HG03280 (cell line): ENCODE measurements around the gene GNGT2.
"Not testable (repeated sequence)": the region's sequence is repeated elsewhere in the genome, so short reads cannot be mapped to it uniquely, and the experiment has no call there.

ENCODE experiments used
- ATAC-seq: cut with Tn5 transposase; IDR thresholded peaks from one replicate; pipeline ENCODE4 v1.9.1; 2021; ENCODE audit warnings: mild to moderate bottlenecking, moderate library complexity; ENCODE audit not compliant: unreplicated experiment

The GNGT2 gene

DNA sequence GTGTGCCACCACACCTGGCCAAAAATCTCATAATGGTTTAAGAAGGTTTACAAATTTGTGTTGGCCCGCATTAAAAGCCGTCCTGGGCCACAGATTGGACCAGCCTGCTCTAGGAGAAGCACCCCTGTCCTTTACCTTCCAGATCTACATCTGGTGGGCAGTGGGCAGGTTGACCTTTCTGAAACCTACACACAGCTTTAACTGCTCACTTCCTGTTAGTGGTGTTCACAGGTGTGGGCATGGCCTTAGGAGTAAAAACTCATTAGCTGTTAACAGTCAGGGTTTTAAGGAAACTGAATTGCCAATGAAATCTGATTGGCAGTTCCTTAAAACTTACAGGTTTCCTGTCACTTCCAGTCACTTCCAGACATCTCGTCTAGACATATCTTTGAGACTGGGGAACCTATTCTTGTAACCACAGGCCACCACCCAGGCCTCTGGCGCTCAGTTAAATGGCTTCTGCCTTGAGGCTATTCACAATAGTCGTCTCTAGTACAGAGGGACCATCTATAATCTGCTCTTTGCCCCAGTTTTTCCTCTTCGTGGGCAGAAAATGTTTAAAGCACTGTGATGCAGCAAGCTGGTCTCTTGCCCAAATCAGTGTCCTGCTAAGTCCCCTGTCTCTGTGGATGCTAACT, 29.3 kb downstream of the GNGT2 start:
- no peak for ATAC-seq

DNA sequence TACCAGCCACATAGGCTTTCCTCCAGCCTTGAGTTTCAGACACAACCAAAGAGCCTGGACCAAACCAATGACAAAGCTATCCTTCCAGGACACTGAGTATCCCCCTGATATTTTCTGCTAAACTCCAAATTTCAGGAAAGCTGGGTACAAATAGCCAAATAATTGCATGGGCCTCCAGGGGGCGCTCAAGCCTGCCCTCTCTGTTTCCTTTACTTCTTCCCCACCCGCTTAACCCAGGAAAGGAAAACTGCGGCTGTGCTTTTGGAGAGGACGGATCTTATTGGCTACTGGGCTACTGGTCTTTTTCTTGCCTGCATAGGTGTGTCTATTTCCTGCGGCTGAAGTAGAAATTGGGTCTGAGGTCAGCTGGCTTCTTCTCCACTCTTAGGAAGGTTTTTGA, 30.1 kb downstream of the GNGT2 start:
- no peak for ATAC-seq

DNA sequence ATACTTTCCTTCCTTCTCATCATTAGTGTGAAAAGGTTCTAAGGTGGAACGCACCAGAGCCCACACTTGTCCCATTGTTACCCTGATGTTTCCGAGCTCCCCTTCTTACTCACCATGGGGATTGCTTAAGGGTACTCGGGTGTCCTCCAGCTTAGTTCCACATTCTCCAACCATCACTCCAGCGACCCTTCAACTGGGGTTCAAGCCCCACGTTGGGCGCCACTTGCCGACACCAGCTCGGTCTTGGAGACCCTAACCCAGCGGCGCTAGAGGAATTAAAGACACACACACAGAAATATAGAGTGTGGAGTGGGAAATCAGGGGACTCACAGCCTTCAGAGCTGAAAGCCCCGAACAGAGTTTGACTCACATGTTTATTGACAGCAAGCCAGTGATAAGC, 34.4 kb downstream of the GNGT2 start:
- ATAC-seq, result not testable (repeated sequence)

DNA sequence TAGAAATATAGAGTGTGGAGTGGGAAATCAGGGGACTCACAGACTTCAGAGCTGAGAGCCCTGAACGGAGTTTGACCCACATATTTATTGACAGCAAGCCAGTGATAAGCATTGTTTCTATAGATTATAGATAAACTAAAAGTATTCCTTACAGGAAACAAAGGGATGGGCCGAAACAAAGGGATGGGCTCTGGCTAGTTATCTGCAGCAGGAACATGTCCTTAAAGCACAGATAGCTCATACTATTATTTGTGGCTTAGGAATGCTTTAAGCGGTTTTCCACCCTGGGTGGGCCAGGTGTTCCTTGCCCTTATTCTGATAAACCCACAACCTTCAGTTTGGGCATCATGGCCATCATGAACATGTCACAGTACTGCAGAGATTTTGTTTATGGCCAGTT, 39.7 kb downstream of the GNGT2 start:
- not testable (repeated sequence) for ATAC-seq

DNA sequence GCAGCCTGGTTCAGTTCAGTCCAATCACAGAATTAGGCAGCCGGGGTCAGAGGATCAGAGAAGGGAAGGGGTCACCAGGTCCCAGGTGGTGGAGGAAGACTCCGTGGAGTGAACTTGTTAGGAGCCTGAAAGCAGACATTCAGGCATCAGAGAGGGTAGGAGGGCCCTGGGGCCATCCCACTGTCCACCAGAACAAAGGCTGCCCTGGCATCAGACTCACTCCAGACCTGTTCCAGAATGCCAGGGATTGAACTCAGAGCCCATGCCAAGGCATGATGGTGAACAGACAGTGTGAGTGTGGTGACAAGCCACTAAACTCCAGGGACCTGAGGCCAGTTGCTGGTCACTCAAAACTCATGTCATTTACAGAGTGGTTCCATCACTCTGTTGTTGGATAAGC, 40.2 kb downstream of the GNGT2 start:
- no peak for ATAC-seq

DNA sequence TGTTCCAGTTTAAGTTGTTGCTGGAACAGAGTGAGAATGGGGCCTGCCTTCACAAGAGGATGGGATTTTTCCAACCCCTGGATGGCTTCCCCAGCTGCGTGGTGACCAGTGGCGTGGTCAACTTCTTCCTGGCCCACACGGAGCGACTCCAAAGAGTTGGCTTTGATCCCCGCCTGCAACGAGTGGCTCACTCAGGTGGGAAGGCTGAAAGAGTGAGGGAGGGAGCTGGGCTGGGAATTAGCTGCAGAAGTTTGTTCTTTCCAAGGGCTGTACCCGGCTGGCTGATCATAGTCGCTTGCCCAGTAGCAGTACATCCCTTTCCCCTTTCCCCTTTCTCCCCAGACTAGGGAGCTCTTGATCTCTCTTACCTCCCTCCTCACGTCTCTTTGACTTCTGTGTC, 41.7 kb downstream of the GNGT2 start:
- ATAC-seq, result no peak

DNA sequence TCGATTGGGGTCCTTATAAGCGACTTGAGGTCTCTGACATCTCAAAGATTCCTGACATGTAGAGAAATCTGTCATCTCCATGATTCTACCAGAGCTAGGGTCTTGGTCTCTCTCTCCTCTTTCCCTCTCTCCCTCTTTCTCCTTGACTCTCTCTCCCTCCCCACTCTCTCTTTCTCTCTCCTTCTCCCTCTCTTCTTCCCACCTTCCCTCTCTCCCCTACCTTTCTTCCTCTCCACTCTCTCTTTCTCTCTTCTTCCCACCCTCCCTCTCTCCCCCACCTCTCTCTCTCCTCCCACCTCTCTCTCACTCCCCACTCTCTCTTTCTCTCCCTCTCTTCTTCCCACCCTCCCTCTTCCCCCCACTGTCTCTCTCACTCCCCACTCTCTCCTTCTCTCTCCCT, 45.2 kb downstream of the GNGT2 start:
- no peak for ATAC-seq

DNA sequence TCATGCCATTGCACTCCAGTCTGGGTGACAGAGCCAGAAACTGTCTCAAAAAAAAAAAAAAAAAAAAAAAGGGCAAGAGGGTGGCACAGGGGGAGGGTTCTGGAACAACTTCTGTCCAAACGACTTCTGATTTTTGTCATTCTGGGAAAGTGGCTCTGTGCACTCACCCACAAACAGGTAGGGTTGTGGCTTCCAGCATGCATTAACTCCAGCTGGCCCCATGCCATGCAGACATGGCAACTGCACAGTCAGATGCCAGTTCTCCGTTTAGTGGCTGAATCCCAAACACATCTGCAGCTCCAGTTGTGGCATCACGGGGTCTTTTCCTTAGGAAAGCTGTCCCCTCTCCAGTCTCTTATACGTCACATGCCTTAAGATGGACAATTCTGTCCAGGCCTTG, 47.5 kb downstream of the GNGT2 start:
- ATAC-seq, result no peak

DNA sequence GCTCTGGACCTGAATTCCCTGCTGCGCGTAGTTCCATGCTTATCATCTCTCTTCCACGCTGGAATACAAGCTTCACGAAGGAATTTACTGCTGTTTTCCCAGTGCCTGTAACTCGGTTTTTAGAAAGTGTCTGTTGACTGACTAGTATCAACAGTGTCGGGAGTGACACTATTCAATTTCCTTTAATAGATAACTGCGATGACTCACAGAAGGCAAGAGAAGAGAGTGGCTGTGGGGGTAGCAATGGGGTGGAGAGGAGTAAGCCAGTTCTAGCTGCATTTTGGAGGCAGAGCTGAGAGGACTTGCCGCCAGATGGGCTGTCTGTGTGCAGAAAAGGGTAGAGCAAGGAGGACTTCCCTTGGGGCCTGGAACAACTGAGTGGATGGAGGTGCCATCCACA, 52.6 kb downstream of the GNGT2 start:
- ATAC-seq, result no peak

DNA sequence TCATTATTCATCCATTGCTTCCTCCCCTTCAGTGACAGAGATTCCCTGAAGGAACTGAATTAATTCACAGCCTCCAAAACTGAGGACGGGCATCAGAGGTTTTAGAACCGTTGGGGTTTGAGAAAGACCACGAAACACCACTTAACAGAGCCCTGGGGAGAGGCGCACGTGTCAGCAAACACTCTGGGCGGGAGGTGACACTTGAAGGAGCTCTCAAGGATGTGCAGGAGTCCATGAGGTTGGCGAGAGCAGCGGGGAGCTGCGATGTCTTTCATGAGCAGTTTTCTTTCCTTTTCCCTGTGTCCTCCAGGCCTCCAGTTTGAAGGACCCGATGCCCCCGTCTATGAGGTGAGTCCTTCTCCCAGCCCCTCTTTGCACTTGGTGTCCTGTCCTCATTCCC, 54.1 kb downstream of the GNGT2 start:
- no peak for ATAC-seq
